Inflammatory macrophage treated with lipopolysaccharide for 1 hour (primary cell): ENCODE results near the gene HERPUD1.
"Not testable (repeated sequence)": the region's sequence is repeated elsewhere in the genome, so short reads cannot be mapped to it uniquely, and the experiment has no call there.

Source experiments
- DNase-seq, 2 donors: peaks; one replicate each; pipeline ENCODE4 v3.0.0-alpha.2; 2020 to 2022

HERPUD1 gene

DNA sequence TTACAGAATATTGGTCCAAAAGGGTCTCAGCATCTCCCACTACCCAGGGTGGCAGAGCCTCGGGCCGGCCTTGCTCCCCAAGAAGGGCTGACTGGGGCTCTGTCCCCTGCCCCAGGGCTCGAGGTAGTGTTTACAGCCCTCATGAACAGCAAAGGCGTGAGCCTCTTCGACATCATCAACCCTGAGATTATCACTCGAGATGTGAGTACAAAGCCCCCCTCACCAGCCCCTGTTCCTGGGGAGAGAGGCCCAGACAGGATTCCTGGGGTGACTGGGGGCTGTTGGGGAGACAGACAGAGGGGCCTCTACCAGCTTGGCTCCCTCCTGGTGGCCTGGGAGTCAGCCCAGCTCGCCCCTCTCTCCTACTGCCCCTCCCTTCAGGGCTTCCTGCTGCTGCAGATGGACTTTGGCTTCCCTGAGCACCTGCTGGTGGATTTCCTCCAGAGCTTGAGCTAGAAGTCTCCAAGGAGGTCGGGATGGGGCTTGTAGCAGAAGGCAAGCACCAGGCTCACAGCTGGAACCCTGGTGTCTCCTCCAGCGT lies 51.3 kb downstream of the HERPUD1 start:
- no peak for DNase-seq

DNA sequence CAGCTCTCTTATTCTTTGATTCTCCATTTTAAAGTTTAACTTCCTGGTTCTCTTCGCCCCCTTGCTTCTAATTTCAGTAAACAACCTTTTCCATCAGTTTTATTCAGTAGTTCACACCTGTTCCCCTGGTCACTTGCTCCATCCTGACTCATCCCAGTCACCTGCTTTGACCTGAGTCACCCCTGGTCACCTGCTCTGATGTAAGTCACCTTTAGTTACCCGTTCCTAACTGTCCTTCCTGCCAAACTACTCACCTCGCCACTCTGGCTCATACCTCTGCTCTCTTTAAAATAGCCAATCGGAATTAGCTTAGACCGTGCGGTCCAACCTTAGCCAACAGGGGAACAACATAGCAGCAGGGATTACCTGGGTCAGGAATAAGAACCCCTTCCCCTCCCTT lies 52.7 kb downstream of the HERPUD1 start:
- no peak for DNase-seq

DNA sequence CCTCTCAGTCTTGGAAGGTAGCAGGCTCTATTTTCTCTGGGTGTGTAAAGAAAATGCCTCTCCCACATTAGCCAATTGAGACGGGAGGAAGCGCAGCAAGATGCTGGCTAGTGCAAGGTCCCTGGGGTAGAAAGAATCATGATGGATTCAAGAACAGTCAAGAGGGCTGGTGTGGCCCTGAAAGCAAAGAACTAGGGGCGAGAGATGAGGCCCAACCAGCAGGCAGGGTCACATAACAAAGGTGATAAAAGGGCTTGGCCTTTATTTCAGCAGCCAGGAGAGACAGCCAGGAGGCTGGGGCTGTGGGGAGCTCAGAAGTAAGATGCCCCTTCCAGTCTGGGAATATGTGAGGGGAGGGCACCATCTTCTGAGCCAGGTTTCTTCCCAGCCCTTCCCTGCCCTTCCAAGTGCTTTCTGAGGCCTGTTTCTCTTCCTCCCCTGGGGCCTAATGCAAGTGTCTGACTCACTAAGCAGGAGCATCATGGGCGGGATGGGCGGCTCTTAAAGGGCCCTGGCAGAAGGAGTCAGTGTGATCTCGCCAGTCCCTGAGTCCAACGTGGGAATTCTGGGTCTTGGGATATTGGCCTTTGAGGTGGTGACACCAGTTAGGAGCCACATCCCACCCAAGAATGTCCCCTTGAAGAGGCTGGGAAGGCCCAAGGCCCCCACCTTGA lies 53.5 kb downstream of the HERPUD1 start:
- DNase-seq, result peak; percentile 66

DNA sequence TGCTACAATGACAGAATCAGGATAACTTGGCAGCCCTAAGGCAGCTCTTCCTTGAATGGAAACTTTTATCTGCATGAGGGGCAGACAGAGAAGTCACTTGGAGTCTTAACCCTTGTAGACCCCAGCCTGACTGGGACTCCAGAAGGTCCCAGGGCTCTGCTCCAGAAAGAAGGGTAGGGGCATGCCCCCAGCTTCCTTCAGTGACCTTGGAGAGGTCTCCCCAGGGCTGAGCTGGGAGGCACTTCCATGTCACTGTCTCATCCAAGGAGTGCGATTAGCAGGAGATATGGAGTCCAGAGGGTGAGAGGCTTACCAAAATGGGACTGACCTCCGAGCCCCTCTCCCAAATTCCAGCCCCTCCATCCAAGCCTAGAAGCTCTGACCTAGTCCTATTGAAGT lies 54.0 kb downstream of the HERPUD1 start:
- DNase-seq, result no peak

DNA sequence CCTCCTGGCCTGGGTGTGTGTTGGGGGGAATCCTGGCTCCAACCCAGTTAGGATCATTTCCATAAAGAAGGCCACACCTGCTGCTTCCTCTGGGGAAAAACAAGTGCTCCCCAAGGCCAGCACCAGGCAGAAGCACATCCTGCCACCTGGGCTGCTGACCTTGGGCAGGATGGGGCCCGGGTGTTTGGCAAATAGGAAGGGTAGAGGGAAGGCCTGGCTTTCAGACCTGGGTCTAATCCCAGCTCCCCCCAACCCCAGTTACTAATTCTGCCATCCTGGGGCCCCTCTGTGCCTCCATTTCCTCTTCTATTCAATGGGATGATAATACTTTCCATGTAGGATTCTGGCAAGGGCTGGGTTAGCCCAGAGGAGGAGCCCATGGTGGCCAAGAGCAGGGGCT lies 54.4 kb downstream of the HERPUD1 start:
- DNase-seq, result no peak

DNA sequence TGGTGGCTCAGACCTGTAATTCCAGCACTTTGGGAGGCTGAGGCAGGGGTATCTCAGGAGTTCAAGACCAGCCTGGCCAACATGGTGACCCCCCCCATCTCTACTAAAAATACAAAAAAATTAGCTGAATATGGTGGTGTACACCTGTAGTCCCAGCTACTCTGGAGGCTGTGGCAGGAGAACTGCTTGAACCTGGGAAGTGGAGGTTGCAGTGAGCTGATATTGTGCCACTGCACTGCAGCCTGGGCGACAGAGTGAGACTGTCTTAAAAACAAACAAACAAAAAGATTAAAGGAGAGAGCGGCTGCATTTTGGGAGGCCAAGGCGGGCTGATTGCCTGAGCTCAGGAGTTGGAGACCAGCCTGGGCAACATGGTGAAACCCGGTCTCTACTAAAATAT lies 55.0 kb downstream of the HERPUD1 start:
- DNase-seq, result not testable (repeated sequence)

DNA sequence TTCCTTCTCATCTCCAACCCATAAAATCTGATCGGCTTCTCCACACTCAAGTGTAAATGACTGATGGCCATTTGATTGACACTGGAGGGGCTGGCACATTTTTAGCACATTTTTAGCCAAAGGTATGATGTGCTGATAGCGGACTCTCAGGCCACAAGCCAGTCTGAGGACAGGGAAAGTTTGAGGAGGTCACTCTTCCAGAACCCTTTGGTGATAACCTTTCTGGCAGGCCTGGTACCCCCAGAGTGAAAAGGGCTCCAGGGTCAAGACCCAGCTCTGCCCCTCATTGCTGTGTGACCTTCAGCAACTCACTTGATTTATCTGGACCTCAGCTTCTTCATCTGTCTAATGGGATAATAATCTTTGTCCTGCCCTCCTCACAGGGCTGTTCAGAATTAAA lies 55.8 kb downstream of the HERPUD1 start:
- DNase-seq, result no peak

DNA sequence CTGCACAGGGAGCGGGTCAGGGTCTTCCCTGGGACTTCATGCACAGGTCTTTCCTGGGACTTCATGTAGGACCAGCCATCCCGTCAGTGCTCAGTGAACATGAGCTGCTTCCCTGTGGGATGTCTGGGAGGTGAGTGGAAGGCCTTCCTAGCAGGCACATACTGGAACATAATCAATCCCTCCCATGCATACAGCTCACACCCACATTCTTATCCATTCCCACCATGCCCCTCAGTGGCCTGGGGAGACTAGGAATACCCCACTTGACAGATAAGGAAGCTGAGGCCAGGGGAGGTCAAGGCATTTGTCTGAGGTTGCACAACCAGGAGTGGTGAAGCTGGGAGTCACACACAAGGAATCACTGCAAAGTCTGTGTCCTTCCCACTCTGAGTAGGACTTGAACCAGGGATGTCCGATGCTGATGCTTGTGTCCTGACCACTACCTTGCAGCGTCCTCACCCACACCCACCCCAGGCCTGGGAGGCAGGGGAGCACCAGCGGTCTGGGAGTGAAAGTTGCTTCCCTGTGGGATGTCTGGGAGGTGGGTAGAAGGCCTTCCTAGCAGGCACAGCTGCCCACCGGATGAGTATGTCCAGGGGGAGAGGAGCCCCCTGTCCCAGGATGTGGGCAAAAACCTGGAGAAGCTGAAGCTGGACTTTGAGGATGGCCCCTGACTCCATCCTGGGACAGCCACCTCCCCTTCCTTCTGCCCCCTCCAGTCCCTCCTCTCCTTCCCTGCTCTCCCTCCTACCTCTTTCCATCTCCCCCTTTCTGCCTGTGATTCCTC lies 56.4 kb downstream of the HERPUD1 start:
- DNase-seq, result no peak

DNA sequence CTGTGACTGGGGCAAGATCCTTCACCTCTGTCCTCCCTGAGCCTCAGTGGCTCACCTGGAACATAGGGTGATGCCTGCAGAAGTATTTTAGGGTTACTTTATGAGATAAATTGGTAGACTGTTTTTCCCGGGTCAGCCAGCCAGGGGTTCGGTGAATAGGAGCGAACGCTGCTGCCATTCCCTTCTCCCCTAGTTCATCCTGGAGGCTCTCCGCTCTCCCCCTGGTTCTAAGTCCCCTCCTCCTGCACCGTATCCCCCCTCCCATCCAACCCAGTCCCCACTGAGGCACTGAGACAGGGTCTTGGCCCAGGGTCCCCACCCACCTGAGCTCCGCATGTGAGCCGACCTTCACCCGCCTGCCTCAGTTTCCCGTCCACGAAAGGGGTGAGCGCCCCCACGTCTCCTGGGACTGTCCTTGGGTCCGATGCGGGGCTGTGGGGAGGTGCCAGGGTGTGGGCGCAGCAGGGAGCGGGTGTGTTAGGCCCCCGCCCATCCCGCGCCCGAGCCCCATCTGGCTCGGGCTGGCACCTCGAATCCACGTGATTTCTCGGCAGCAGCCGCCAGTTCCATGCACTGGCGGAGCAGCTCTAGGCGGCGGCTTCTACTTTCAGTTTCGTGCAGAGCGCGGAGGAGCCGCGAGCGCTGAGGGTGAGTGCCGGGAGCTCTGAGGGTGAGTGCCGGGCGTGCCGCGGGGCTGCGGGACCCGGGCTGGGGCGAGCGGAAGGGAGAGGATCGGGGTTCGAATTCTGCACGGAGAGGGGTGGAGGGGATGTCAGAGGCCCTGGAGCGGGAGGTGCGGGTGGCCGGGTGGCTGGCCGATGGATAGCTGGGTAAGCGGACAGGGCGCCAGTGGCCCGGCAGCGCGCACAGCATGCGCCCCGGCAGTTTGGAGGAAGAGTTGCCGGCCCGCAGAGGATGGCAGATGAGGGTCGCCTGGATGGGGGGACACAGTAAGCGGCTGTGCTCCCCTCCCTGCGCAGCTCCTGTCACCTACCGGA lies 57.3 kb downstream of the HERPUD1 start, which contains the start of gene NLRC5:
NLRC5 (plus strand) TSS at position 610 of the 998 bp plus-strand sequence. CDS start 31,156 bp downstream, outside the sequence.
- peak; percentile 76 to 89 for DNase-seq

DNA sequence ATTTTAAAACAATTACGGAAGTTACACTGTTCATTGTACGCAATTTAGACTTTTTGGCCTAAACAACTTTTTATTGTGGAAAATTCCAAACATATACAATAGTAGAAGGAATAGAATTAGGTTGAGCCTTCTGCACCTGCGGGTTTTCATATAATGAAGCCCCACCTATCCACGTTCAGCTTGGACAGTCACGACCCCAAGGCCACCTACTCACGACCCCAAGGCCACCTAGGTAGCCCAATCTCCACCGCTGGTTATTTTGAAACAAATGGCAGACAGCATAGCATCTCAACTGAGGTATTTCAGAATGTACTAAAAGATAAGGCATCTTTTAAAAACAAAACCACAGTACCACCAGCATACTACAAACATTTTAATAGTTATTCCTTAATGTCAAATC lies 58.0 kb downstream of the HERPUD1 start:
- DNase-seq, result no peak

DNA sequence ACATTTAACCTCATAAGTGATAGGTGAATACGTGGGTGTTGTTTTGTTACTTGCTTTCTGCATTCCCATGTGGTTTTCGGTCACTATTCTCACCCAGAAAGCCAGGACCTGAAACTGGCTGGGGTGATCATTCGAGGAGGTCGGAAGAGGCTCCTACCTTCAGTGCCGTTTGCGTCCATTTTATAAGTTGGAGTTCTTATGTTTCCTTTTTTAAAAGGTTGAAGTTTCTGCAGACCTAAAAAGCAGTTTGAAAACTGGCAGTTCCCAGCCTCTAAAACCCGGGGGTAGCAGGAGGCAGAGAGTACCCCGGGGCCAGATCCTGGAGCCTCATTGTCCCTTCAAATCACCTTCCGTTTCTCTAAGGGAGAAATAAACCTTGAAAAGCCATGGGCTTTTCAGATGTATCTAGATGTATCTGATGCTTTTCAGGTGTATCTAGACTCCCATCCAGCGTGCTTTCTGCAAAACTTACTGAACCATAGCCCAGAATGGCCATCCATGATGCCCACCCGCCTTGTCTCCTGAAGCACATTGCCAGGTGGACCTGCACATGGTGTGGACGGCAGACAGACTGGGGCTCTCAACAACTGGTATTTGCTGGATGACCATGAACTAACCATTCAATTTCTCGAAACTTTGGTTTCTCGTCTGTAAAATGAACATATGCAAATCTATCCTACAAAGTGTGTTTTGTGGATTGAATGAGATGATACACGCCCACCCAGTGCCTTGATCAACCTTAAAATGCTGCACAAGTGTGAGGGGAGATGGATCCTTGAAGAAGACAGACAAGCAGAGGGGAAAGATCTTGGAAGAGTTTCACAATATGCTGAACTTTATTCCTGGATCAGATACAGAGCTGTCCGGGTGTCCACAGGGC lies 58.7 kb downstream of the HERPUD1 start:
- DNase-seq, result no peak

DNA sequence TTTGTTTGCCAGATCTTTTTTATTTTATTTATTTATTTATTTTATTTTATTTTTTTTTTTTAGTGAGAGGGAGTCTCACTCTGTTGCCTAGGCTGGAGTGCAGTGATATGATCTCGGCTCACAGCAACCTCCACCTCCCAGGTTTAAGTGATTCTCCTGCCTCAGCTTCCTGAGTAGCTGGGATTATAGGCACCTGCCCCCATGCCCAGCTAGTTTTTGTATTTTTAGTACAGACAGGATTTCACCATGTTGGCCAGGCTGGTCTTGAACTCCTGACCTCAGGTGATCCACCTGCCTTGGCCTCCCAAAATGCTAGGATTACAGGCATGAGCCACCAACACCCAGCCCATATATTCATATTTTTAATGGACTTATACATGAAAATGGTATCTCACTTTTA lies 60.5 kb downstream of the HERPUD1 start:
- DNase-seq, result not testable (repeated sequence)

DNA sequence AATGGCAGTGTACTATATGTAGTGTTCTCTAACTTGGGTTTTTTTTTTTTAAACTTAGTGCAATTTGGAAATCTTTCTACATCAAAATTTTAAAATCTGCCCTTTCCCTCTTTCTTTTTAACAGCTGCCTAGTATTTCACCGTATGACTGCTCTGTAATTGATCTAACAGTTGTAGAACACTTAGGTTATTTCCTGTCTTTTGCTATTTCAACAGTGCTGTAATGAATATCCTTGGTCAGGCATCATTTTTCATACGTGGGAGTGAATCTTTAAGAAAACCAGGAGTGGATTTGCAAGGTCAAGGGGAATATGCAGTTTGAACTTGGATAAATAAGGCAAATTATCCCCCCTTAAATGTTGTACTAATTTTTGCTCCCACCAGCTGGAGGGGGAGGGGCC lies 61.3 kb downstream of the HERPUD1 start:
- peak; percentile 38 to 66 for DNase-seq

DNA sequence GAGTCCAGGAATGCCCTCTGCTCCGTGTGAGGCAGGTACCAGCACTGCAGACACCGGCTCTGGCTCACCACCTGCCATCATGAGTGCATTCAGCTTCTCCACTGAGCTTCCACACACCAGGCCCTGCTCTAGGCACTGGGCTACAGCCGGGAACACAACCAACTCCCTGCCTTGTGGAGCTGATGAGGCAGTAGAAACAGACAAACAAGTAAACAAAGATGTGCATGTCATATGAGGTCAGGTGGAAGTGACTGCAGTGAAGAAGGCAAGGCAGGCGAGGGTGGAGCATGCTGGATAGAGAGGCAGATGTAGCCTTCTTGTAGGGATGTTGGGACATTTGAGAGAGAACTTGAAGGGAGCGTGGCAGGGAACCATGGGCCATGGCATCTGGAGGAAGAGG lies 62.4 kb downstream of the HERPUD1 start:
- DNase-seq, result no peak
